22Rv1 (cell line): ENCODE data around the gene EIPR1.

Experiments used
- H3K27ac ChIP-seq: fragments of 450-650 bp; 2 replicates; pipeline ENCODE4 v1.5.1; 2017
- ZFX ChIP-seq: fragments of 450-650 bp; IDR thresholded peaks from 2 replicates; pipeline ENCODE4 v1.6.1; 2017; ENCODE audit warnings: antibody characterized with exemption, borderline replicate concordance
- TF ChIP-seq, protein P1 (sequence below): fragments of 450-650 bp; IDR thresholded peaks from 2 replicates; pipeline ENCODE4 v1.5.1; 2017; ENCODE audit warnings: mild to moderate bottlenecking

Gene EIPR1

DNA sequence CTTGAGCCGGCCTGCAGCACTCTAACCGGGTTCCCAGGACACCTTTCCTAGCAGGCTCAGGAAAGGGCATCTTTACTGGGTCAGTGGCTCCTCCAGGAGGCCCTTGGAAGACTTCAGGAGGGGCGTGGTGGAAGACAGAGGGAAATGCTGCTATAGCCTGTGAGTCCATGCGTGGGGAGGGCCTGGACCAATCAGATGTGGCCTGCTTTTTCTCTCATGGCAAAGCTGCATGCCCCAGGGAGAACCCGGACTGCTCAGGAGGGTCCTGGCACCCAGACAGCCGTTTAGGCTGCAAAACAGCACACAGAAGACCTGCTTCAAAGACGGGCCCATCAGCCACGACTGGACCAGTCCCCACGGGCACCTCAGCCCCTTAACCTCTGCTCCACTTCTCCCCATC, 84.4 kb downstream of the EIPR1 start:
- TF ChIP-seq, protein P1, sequence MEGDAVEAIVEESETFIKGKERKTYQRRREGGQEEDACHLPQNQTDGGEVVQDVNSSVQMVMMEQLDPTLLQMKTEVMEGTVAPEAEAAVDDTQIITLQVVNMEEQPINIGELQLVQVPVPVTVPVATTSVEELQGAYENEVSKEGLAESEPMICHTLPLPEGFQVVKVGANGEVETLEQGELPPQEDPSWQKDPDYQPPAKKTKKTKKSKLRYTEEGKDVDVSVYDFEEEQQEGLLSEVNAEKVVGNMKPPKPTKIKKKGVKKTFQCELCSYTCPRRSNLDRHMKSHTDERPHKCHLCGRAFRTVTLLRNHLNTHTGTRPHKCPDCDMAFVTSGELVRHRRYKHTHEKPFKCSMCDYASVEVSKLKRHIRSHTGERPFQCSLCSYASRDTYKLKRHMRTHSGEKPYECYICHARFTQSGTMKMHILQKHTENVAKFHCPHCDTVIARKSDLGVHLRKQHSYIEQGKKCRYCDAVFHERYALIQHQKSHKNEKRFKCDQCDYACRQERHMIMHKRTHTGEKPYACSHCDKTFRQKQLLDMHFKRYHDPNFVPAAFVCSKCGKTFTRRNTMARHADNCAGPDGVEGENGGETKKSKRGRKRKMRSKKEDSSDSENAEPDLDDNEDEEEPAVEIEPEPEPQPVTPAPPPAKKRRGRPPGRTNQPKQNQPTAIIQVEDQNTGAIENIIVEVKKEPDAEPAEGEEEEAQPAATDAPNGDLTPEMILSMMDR = no peak
- no peak for TF ChIP-seq ZFX
- H3K27ac ChIP-seq = no peak overlapping the region

DNA sequence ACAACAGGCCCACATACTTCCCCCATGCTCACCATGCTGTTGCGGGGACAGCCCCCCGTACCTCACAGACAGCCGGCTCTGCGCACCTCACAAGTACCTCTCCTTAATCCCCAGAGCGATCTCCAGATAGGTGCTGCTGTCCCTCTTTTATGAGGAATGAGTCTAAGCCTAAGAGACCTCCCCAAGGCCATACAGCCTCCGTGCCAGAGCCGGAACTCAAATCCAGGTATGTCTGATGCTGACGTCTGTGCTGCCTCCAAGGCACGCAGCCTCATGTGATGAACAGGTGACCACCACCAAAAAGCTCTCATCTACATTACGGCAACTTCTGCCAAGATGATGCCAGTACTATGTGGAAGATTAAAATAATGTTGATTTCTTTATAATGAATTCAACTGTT, 85.2 kb downstream of the EIPR1 start:
- no peak overlapping the region for H3K27ac ChIP-seq
- TF ChIP-seq, protein P1 = no peak
- TF ChIP-seq ZFX = no peak

DNA sequence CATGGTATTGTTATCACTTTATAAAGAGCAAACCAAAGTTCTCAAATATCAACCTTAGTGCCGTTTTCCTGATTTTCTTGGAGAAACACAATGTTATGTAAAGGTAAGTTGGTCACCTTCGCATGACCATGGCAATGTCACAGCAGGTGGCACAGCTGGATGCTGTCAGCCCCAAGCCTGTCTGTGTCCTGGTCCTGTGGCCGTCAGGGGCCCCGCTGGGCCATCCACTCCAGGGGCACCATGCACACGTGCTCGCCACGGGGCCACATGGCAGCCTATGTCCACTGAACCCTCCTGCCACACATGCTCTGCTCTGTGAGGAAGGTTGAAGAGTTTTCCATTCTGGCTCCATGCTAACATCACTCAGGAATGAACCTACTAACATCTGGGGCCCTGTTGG, 85.9 kb downstream of the EIPR1 start:
- TF ChIP-seq, protein P1 = no peak
- TF ChIP-seq ZFX = no peak
- H3K27ac ChIP-seq = no peak overlapping the region

DNA sequence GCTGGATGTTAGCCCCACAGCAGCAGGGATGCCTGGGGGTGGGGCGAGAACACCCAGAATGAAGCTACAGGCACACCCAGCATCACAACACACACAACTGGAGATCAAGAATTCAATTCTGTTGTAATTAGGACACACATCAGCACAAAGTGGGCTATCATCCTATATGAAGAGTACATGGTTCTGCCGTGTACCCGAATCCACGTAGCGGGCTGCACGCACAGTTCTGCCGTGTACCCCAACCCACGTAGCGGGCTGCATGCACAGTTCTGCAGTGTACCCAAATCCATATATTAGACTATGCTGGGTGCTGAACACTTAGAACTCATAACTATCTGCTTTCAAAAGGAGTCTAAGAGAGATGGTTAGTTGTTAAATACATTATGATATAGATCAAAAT, 86.5 kb downstream of the EIPR1 start:
- TF ChIP-seq, protein P1 = no peak
- TF ChIP-seq ZFX = no peak
- no peak overlapping the region for H3K27ac ChIP-seq

DNA sequence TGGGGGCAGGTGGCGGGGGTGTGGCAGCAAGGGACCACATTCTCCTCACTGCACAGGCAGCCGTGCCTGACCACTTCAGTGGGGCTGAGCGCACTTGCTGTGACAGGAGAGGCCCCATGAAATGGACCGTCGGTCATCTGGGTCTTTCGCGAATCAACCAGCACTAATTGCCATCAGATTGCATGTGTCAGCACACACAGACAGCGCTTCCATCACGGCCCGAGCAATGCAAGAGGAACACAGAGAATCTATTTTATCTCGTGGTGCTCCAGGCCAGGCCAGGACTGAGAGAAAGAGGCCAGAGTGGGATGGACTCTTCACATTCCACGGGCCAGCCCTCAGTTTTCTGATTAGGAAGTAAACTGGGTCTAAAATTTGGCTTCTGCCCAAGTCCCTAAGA, 87.0 kb downstream of the EIPR1 start:
- TF ChIP-seq ZFX = no peak
- TF ChIP-seq, protein P1 = no peak
- no peak overlapping the region for H3K27ac ChIP-seq

DNA sequence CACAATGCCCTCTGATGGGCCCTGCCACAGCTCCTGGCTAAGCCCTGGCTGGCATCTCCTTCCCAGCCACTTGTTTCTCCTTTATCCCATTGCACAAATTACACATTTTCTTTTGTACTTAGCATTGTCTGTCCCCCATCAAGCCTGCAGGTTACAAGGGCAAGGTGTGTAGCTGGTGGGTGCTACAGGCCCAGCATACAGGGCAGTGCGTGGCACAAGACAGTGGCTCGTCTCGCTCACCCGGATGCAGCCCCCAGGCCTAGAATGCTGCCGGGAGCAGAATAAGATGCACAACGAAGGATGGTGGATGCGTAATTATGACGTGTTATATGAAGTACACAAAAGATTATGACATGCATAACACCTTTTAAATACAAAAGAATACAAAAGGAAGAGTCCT, 87.6 kb downstream of the EIPR1 start:
- H3K27ac ChIP-seq = no peak overlapping the region

DNA sequence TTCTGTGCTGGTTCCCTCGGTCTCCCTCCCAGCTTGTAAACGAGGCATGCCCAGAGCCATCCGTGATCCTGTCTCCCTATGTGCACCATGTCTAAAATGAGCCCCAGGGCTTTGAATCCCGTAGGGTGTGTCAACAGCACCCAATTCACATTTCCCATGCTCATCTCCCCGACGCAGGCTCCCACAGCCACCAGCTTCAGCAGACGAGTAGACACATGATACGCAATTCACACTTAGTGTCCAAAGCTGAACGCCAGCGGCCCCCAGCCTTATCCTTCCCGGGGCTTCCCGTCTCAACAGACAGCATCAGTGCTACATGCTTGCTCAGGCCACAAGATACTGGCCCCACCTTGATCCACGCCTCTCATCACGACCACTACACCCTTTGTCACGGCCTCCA, 88.1 kb downstream of the EIPR1 start:
- no peak for TF ChIP-seq ZFX
- TF ChIP-seq, protein P1 = no peak
- no peak overlapping the region for H3K27ac ChIP-seq

More for the DNA sequence above, 87.6 kb downstream of the EIPR1 start:
- no peak for TF ChIP-seq ZFX
- TF ChIP-seq, protein P1 = no peak
